NCI-H446 treated with DMSO at 0.1 percent for 48 hours (cell line): ENCODE measurements around the gene LGALS3.
"Not testable (repeated sequence)": the region's sequence is repeated elsewhere in the genome, so short reads cannot be mapped to it uniquely, and the experiment has no call there.

ENCODE experiments used
- DNase-seq: peaks from one replicate; lab custom pipeline; 2025; lab: John Stamatoyannopoulos, UW

Gene LGALS3

DNA sequence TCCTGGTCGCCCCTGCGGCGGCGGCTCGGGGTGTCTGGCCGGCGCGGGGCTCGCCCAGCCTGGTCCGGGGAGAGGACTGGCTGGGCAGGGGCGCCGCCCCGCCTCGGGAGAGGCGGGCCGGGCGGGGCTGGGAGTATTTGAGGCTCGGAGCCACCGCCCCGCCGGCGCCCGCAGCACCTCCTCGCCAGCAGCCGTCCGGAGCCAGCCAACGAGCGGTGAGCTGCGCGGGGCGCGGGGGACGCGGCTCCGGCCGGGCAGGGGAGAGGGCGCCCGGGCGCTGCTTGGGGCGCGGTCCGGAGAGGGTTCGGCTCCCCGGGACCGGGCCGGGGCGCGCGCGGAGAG is at the start of gene LGALS3:
TSS of gene LGALS3 (plus strand) at position 167 of the 342 bp plus-strand sequence. CDS start 8,122 bp downstream, outside the sequence.
- no peak for DNase-seq

DNA sequence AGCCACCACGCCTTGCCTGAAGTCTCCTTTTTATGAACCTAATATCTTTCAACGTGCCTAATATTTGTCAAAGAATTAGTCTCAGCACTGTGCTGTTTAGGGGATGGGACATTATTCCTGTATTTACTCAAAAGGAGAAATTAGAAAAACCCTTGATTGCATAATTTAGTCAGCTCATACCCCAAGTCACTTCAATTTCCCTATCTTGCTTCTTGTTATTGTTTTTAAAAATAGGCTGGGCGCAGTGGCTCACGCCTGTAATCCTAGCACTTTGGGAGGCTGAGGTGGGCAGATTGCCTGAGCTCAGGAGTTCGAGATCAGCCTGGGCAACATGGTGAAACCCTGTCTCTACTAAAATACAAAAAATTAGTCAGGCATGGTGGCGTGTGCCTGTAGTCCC is 49.1 kb upstream of the LGALS3 start:
- not testable (repeated sequence) for DNase-seq

DNA sequence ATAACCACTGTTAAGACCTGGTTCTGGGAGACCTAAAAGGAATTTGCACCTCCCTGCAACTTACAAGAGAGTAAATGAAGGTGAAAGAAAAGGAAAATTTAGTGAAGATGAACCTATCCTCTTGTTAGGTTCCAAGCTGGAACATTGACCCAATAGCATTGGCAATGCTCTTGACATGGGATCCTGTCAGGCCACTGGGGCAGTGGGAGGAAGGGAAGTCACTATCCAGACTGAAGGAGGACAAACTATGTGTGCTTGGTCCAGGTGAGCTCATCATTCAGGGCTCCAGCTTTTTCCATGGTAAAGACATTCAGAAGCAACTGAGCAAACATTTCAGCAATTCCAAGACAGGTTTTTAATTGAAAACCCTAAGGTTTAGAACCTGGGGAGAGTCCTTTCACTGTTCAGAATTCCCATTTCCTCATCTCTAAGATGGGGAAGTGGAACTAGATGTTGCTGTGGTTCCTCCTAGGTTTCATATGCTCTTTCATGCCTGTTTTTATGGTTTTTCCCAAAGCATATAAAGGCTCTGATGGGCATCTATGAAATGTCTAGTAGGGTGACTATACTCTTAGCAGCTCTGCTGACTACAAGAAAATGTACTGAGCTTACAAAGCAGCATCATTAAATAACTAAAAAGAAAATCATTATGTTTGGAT is 44.5 kb upstream of the LGALS3 start:
- no peak for DNase-seq

DNA sequence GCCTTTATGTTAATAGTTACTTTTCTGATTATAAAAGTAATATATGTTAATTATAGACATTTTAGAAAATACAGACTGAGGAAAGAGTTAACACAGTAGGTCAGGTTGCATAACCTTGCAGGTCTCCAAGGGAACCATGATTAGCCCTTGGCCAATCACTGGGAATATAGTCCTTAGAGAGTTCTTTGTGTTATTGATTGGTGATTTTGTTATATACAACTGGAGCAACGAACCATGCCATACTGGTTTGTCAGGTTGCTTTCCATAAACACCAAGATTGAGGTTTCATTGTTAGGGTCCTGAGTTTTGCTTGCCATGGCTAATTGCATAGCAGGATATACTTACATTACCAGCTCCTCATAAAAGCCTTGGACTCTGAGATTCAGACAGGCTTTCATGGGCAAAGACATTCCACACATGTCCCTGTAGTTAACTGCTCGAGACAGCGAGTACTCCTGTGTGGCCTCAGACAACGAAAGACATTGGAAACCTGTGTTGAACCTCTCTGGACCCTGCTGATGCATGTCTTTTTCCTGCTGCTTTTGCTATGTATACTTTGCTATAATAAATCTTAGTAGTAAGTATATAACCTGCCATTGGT is 43.9 kb upstream of the LGALS3 start:
- DNase-seq, result no peak

DNA sequence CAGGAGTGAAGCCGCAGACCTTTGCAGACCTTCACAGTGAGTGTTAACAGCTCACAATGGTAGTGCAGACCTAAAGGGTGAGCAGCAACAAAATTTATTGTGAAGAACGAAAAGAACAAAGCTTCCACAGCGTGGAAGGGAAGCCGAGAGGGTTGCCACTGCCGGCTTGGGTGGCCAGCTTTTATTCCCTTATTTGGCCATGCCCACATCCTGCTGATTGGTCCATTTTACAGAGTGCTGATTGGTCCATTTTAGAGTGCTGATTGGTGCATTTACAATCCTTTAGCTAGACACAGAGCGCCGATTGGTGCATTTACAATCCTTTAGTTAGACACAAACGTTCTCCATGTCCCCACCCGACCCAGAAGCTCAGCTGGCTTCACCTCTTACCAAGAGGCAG is 42.1 kb upstream of the LGALS3 start:
- no peak for DNase-seq

DNA sequence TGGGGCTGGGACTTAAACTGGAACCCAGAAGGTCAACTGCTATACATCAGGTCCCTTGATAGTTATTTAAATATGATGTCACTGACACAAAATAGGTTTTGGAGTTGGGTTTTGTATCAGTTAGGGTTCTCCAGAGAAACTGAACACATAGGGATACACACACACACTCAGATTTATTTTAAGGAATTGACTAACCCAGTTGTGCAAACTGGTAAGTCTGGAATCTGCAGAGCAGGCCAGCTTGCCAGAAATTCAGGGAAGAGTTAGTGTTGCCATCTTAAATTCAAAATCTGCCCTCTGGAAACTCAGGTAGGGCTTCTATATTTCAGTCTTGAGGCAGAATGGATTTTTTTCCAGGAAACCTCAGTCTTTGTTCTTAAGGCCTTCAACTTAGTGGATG is 40.7 kb upstream of the LGALS3 start:
- DNase-seq, result no peak

DNA sequence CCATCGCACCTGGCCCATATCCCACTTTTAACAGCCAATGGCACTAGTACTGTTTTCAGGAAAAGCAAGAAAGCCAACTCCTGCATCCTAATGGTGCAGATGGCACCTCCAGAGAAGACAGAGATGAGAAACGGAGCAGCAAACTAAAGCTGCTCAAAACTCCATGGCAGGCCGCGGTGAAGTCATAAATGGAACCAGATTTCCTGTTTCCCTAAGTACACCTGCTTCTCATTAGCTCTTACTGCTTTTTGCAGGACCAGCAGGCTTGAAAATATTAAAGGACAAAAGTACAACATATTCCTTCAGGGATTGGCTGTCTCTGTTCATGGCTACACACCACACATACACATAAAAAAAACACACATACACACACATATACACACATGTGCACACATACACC is 36.7 kb upstream of the LGALS3 start:
- DNase-seq, result no peak

DNA sequence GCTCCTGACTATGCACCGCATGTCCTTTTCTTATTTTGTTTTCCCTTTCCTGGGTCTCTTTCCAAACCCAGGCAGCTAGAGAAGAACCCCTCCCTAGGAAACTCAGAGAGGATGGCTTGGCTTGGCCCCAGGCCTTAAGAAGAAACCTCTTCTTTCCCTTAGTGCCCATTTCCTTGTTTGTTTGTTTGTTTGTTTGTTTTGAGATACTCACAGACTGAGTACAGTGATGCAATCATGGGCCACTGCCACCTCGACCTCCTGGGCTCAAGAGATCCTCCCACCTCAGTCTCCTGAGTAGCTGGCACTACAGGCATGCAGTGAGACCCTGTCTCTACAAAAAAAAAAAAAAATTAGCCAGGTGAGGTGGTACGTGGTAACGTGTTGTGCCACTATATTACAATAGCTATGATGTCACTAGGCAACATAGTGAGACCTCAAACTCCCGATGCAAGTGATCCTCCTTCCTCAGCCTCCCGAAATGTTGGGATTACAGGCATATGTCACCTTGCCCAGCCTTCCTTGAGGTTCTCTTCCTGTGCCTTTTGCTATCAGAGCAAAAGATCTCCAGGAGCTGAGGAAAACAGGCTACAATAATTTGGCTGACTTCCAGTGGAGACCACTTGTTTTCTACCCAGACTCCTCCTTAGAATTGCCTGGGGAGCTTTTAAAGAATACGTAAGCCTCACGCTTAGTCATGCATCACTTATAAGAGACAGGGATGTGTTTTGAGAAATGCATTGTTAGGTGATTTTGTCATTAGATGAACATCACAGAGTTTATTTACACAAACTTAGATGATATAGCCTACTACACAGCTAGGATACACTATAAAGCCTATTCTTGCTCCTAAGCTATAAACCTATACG is 34.5 kb upstream of the LGALS3 start:
- DNase-seq, result no peak

DNA sequence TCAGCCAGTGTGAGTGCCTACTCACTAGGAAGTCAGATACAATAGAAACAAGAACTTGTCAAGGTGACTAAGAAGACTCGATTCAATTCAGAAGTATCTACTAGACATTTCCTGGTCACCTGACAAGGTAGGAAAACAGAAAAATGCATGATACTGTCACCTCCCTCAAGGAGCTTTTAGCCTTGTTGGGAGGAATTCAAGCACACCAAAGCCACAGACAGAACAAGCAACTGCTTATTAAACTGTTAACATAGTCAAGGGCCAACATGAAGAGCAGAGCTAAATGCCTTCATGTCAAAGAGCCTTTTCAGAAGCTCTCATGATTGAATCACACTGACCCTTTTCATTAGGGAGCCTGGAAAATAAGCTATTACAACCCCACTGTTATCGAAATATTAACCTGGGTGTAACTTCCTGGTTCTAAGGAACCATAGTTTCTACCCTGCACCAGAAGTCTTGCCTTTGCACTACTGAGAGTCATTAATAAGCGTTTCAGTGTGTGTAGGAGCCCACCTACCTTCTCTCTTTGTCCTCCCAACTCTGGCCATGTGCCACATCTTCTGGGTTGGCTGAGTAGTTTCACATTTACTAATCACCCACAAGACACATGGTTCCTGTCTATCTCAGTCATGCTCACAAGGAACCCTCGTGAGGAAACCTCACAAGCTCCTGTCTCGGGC is 31.0 kb upstream of the LGALS3 start:
- no peak for DNase-seq

DNA sequence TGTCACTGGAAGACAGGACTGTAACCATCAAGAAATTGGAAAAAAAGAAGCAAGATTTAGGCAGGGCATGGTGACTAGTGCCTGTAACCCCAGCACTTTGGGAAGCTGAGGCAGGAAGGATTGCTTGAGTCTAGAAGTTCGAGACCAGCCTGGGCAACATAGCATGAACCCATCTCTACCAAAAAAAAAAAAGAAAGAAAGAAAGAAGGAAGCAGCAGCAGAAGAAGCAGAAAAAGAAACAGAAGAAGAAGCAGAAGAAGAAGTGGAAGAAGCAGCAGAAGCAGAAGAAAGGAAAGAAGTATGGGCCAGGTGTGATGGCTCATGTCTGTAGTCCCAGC is 30.5 kb upstream of the LGALS3 start:
- DNase-seq, result no peak

DNA sequence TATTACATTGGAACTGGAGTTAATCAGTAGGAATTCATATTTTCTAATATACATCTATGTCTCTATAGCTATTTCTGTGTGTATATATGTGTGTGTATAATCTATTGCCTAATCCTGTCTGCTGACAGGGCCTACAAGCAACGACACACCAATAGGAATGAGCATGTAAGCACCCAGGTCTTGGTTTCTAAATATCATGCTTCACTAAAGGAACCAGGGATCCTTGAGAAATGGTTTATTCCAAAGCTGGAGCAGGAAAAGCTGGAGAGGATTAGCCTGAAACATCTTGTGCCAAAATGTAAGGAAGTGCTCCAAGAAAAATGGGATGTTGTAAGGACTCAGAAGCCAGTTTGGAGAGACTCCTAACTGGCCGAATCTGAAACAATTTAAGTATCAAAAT is 29.3 kb upstream of the LGALS3 start:
- DNase-seq, result no peak

DNA sequence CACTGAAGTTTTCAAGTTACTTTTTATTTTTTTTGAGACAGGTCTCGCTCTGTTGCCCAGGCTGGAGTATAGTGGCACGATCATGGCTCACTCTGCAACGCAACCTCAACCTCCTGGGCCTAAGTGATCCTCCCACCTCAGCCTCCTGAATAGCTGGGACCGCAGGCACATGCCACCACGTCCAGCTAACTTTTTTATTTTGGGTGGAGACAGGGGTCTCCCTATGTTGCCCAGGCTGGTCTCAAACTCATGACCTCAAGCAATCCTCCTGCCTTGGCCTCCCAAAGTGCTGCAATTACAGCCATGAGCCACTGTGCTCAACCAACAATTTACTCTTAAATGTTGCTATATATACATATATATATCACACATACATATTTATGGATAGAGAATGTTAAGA is 27.4 kb upstream of the LGALS3 start:
- DNase-seq, result no peak

DNA sequence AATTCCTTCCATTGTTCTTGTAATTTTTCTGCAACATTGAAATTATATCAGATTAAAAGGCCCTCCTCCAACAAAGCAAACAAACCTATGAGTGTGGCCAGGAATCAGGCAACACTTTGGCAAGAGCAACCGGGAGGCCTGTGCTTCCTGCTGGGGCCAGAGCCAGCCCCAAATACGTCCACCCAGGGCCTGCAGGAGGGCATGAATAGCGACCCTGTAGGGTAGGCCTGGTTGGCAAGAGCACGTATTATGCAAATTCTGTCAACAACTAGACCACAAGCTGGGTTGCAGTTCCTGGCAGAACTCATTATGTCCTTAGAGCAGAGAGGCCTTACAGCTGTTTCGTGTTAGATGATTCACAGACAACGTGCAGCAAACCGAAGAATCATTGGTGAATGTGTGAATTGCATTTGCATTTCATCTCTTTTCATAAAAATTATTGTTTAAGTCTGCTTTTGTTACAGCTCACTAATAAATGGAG is 26.9 kb upstream of the LGALS3 start:
- peak; percentile 92 for DNase-seq

DNA sequence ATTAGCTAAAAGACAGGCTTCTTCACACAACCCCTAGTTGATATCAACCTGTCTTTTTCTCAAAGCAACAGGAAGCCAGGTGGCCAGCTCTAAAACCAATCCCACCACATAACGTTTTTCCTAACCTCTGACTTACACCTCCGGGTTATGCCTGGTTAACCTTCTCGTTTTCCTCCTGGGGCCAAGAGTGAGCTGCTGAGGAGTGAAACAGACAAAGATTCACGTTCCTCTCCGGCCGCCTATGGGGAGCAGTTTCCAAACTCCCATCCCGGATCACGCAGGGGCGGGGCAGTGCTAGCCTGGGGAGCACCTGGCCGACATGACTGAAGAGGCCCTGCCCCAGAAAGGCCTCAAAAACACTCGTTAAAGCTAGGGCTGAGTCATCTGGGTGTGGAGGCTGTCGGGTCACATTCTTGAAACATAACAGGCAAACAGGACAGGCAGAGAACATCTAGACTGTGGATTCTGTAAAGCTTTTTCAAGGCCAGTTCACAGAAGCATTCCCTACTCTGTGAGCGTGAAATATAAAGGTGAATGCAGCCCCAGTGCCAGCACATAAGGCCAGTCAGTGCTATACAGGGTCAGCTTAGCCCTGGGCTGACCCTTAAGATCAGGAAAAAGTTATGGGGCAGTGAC is 25.9 kb upstream of the LGALS3 start:
- no peak for DNase-seq

DNA sequence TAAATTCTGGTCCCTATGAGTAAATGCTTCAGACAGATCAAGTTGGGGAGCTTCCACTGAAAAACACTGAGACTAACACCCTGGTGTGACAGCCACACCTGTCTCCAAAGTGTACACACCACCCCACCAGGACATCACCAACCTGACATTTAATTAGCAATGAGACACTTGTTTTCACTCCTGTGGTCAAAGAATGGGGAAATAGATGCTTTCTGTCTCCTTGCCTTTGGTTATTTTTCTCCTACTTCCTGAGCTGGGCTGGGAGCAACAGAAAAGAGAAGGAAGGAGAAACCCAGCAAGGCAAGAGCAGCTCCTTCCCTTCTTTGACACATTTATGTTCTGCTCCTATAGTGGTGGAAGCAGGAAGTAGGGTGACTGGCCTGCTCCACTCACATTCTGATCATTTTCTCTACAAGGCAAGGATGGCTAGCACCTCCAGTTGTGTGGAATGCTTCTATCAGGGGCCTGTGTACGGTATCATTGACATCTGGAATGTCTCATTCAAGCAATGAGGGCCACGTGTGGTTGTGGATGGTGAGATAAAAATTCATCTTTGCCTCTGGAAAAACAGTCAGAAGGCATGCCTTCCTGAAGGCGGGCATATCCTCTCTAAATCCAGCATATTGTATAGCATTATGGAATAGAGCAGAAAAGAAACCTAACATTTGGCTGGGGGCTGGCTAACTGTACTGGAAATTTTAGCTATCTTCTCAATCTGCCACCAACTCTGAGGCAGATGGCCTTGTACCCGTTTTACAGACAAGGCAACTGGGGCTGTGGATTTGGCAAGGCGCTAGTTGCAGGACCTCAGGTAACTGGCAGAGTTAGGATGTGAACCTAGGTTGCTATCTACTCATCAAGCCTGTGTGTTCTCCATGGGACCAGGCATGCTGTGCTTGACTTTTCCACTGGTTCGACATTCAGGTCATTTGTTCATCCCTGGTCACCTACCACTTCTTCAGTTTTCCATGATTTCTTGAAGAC is 24.8 kb upstream of the LGALS3 start:
- DNase-seq, result no peak

DNA sequence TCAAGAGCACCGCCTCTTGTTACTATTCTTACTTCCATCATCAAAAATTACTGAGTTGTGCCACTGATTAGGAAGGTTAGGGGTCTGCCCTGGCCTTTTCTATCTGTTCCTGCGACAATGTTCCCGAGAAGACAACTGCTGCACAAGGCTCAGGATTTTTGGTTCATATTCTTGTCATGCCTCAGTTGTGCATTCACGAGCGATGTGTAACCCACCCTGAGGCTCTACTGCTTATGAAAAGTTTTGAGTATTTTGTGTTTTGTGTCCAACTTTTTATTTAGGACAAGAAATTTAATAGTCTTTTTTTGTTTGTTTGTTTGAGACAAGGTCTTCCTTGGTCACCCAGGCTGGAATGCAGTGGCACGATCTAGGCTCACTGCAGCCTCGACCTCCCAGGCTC is 23.1 kb upstream of the LGALS3 start:
- DNase-seq, result no peak

DNA sequence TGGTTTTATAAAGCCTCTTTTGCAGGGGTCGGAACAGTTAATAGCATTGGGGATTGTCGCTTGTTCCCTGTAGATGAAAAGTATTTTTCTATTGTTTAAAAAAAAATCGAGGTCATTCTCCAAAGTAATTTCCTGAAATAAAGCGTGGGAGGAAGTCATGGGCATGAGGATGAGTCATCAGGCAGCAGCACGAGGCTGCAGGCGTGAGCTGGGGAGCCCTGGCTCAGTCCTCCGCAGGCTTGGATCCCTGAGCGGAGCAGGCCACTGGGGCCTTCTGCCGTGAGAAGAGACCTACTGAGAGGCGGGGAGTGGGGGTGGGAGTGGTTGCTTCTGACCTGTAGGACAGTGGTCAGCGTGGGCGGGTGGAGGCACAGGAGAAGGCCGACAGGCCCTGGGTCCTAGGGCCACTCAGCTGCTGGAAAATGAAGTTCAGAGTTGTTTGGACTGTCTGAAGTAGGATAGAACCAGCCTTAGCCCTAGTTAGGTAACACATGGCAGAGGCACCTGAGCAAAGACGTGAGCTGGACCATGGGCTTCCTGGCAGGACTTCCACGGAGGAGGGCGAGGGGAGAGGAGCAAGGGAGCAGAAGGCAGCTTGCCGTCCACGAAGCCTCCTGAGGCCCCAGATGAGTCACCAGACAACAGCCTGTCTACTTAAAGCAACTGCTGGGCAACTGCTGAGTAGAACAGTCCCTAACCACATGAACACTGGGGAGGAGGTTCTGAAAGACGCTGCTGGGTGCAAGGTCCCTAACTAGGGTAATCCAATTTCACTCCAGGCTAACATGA is 21.1 kb upstream of the LGALS3 start:
- no peak for DNase-seq

DNA sequence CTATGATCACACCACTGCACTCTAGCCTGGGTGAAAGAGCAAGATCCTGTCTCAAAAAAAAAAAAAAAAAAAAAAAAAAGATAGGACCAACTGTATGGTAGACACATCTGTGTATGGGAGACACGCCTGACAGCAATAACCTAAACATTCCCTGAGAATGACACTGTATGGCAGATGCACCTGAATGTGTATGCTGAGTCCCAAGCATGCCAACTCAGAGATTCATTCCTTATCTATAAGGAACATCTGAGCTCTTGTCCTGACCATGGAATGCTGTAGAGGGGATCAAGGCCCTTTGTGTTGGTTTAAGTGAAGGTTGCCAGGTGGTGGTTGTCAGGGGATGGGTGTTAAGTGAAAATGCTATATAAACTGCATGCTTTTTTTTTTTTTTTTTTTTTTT is 19.2 kb upstream of the LGALS3 start:
- DNase-seq, result no peak

DNA sequence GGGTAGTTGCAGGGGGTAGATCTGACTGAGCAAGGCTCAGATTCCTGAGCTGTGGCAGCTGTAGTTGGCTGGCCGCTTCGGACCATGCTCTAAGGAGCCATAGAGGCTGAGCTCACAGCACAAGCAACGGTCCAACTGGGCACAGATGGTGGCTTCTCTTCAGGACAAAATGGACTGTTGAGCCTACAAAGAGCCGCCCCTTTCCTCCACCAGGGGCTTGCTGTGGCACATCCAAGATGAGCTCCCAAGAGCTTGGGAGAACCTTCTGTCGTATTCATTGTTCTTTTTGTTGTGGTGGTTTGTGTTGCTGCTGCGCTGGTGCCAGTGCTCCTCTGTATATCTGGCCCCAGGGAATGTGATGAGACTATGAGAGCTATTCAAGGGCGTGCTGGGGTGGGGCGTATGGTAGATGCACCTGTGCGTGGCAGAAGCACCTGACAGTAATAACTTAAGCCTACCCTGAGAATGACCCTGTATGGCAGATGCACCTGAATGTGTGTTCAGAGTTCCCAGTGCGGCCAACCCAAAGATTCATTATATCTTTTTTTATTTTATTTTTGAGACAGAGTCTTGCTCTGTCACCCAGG is 17.8 kb upstream of the LGALS3 start:
- peak; percentile 22 for DNase-seq

DNA sequence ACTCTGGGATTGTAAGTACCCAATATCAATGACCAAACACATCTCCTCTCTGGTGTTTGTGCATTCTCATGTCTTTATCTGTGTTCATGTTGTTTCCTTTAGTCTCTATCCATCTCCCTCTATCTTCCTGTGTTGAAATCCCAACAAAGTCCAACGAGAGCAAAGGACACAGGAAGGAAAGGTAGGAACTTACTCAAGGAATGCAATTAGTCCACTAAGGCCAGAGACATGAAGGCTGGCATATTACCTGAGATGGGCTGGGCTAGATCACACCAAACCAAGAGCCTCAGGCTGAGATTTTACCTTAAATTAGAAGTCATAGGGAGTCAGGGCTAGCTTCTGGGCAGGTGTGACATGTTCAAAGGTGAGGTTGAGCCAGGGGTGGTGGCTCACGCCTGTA is 14.3 kb upstream of the LGALS3 start:
- DNase-seq, result no peak
